HFFc6 (cell line): ENCODE data around the gene TRABD2B. TPM values are rescaled to one million over a fixed set of nuclear protein-coding genes. Genes with fewer than 3 reads are reported as not detected.

Experiments used
- DNase-seq: peaks from one replicate; pipeline ENCODE4 v3.0.0-alpha.2; 2018
- H3K27ac Mint-ChIP-seq: 2 replicates; pipeline ENCODE4 v1.8.0; 2020; ENCODE audit warnings: mild to moderate bottlenecking, mixed read lengths
- H3K27me3 Mint-ChIP-seq: 2 replicates; pipeline ENCODE4 v1.8.0; 2021; ENCODE audit warnings: mild to moderate bottlenecking, moderate library complexity, mixed read lengths; ENCODE audit not compliant: insufficient read depth
- H3K36me3 Mint-ChIP-seq: 2 replicates; pipeline ENCODE4 v1.8.0; 2021; ENCODE audit warnings: low read depth, mixed read lengths
- H3K4me1 Mint-ChIP-seq: 2 replicates; pipeline ENCODE4 v1.8.0; 2020; ENCODE audit warnings: low read depth, mixed read lengths
- H3K4me3 Mint-ChIP-seq: 2 replicates; pipeline ENCODE4 v1.8.0; 2020; ENCODE audit warnings: mild to moderate bottlenecking, moderate library complexity, mixed read lengths
- H3K9me3 Mint-ChIP-seq: 2 replicates; pipeline ENCODE4 v1.8.0; 2020; ENCODE audit warnings: mild to moderate bottlenecking, mixed read lengths
- total RNA-seq, 6 experiments: library from RNA; stranded (reverse); fragmentation: NEBNext Ultra II Directional; extraction: Animal tissue kit (Norgen Biotek cat#: 25700); gene quantifications; 2 replicates in 1 of 6; 3 replicates in 5 of 6; pipeline ENCODE4 v1.2.3, GENCODE V29; 2021
- TF ChIP-seq, protein P1 (sequence below): fragments of 200-600 bp; sonication (generic); IDR thresholded peaks from 2 replicates; pipeline ENCODE4 v1.5.0; 2021; ENCODE audit warnings: antibody characterized with exemption, mild to moderate bottlenecking

Gene TRABD2B
- total RNA-seq, 6 experiments from 2014 or later = not detected

DNA sequence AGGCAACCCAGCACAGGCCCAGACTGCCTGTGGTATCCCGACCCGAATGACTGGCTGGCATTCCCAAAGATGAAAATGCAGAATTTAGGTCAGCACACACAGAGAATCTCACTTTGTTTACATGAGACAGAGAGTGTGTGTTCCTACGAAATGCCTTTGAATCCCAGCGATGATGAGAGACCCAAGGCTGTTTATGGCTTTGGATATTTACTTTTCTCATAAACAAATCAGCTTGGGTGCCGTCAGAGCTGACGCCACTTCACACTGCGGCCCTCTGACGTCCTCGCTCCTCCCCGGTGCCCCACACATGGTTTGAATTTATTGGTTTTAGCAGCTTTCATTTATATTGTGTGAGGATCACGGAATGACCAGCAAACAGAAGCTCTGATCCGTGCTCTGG, 18.7 kb downstream of the TRABD2B start:
- TF ChIP-seq, protein P1, sequence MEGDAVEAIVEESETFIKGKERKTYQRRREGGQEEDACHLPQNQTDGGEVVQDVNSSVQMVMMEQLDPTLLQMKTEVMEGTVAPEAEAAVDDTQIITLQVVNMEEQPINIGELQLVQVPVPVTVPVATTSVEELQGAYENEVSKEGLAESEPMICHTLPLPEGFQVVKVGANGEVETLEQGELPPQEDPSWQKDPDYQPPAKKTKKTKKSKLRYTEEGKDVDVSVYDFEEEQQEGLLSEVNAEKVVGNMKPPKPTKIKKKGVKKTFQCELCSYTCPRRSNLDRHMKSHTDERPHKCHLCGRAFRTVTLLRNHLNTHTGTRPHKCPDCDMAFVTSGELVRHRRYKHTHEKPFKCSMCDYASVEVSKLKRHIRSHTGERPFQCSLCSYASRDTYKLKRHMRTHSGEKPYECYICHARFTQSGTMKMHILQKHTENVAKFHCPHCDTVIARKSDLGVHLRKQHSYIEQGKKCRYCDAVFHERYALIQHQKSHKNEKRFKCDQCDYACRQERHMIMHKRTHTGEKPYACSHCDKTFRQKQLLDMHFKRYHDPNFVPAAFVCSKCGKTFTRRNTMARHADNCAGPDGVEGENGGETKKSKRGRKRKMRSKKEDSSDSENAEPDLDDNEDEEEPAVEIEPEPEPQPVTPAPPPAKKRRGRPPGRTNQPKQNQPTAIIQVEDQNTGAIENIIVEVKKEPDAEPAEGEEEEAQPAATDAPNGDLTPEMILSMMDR = no peak
- Mint-ChIP-seq H3K36me3 (no peaks in the 10 kb centered on the region; the same call in 1 of the 2 replicates), H3K27me3 (peaks cover 3% of the 10 kb centered on the region; the same call in 1 of the 2 replicates), H3K9me3 (peaks cover 25% of the 10 kb centered on the region), H3K4me1 (no peaks in the 10 kb centered on the region), H3K27ac (no peak overlapping the region), H3K4me3 (no peak overlapping the region)
- no peak for DNase-seq

DNA sequence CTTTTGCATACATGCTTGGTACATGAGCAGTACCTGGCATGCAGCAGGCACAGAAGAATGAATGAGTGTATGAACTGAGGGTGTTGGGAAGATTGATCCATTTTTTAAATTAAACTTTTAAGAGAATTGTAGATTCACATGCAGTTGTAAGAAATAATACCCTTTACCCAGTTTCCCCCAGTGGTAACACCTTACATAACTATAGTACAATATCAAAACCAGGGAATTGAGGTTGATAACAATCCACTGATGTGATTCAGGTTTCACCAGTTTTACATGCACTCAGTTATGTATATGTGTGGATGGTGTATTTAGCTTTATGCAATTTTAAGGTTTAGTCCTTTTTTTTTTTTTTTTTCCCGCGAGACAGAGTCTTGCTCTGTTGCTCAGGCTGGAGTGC, 20.5 kb downstream of the TRABD2B start:
- TF ChIP-seq, protein P1 = no peak
- DNase-seq = no peak
- peaks cover 3% of the 10 kb centered on the region; the same call in 1 of the 2 replicates for H3K27me3 Mint-ChIP-seq
- no peak overlapping the region for H3K4me3 Mint-ChIP-seq
- no peaks in the 10 kb centered on the region for H3K4me1 Mint-ChIP-seq
- no peak overlapping the region for H3K27ac Mint-ChIP-seq
- peaks cover 21% of the 10 kb centered on the region for H3K9me3 Mint-ChIP-seq
- H3K36me3 Mint-ChIP-seq = no peaks in the 10 kb centered on the region; the same call in 1 of the 2 replicates

DNA sequence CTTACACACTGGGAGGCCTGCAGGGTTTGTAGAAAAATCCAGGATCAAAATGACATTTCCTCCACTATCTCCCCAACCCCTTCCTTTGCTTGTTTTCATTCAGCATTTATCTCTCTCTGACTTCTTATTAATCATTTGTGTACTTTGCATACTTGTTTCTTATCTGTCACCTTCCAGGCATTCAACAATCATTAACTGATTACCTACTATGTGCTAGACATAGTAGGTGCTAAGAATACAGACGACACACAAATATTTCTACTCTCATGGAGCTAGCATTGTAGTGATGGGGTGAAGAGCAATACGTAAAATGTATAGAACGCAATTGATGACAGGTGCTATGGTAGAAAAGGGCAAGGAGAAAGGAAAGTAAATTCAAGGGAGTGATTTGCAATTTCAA, 20.9 kb downstream of the TRABD2B start:
- peaks cover 21% of the 10 kb centered on the region for H3K9me3 Mint-ChIP-seq
- no peak overlapping the region for H3K27ac Mint-ChIP-seq
- no peaks in the 10 kb centered on the region for H3K4me1 Mint-ChIP-seq
- H3K36me3 Mint-ChIP-seq = no peaks in the 10 kb centered on the region; the same call in 1 of the 2 replicates
- no peak overlapping the region for H3K4me3 Mint-ChIP-seq
- TF ChIP-seq, protein P1 = no peak
- DNase-seq = no peak
- H3K27me3 Mint-ChIP-seq = peaks cover 3% of the 10 kb centered on the region; the same call in 1 of the 2 replicates

DNA sequence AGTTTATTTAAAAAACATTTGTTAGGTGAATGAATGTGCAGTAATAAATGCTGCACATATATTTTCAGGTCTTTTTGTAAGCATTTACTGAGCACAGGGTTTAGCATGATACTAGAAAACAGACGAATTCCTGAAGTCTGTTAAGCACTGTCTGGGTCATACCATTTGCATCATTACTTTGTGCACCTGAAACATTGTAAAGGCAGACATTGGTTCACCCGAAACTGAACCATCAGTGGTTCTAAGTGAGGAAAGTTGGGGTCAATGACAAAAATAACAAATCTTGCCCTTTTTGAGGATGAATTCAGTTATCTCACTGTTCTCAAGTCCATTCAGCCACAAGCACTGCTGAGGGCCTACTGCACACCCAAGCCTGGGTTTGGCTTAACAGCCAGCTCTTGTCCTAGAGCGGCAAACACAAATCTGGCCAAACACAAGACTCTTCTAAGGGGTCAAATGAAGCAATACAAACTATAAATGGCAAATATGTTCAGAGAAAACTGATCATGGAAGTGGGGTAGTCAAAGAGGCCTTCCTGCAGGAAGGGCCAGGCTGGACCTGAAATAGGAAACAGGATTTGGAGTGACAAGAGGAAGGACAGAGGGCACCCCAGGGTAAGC, 21.8 kb downstream of the TRABD2B start:
- Mint-ChIP-seq H3K4me3 (no peak overlapping the region), H3K27me3 (peaks cover 3% of the 10 kb centered on the region; the same call in 1 of the 2 replicates), H3K4me1 (no peaks in the 10 kb centered on the region), H3K36me3 (no peaks in the 10 kb centered on the region; the same call in 1 of the 2 replicates), H3K9me3 (peaks cover 25% of the 10 kb centered on the region), H3K27ac (no peak overlapping the region)
- TF ChIP-seq, protein P1 = no peak
- DNase-seq = no peak

DNA sequence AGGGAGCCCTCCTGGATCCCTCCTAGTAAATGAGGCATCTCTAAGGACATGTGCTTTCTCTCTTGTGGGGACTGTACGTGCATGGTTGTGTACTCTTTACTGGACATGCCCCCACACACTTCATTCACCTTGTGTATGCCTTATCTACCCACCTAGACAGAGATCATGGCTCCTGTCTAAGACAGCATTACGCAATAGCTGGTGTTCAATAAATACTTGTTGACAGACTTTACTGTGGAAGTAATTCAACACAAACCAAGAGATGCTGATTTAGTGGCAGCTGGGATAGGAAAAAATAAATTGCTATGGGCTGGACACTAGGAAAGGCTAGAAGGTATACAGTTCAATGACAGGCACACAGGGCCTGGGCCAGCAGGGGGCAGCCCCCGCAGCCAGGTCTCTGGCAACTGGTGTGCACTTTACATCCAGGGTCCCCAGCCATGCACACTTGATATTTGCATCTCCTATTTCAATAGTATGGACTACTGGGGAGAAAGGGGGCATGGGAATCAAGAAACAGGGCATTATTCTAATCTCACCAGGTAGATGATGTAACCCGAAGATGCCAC, 24.2 kb downstream of the TRABD2B start:
- Mint-ChIP-seq H3K27ac (no peak overlapping the region), H3K36me3 (no peaks in the 10 kb centered on the region; the same call in 1 of the 2 replicates), H3K9me3 (peaks cover 42% of the 10 kb centered on the region), H3K4me3 (no peak overlapping the region), H3K4me1 (no peaks in the 10 kb centered on the region), H3K27me3 (peaks cover 5% of the 10 kb centered on the region)
- TF ChIP-seq, protein P1 = no peak; the same call in 1 of the 2 replicates
- DNase-seq = no peak
